Breast epithelium (tissue), 3 donors: ENCODE data around the gene ANXA5.

Experiments used
- POLR2A ChIP-seq: fragments of 450-650 bp; IDR thresholded peaks from one replicate; pipeline ENCODE4 v1.6.1; 2016; ENCODE audit warnings: antibody characterized with exemption, mild to moderate bottlenecking, moderate library complexity
- POLR2AphosphoS5 ChIP-seq, 3 donors: sonication (generic); formaldehyde crosslinking; IDR thresholded peaks; one replicate each; pipeline ENCODE4 v1.6.1; 2017; ENCODE audit warnings: antibody characterized with exemption in 3 of 3
- TF ChIP-seq, protein P1 (sequence below), 3 donors: fragments of 450-650 bp; IDR thresholded peaks; one replicate each; pipeline ENCODE4 v1.5.1; 2016 to 2017; ENCODE audit warnings: antibody characterized with exemption in 3 of 3, mild to moderate bottlenecking in 3 of 3, moderate library complexity in 3 of 3

DNA sequence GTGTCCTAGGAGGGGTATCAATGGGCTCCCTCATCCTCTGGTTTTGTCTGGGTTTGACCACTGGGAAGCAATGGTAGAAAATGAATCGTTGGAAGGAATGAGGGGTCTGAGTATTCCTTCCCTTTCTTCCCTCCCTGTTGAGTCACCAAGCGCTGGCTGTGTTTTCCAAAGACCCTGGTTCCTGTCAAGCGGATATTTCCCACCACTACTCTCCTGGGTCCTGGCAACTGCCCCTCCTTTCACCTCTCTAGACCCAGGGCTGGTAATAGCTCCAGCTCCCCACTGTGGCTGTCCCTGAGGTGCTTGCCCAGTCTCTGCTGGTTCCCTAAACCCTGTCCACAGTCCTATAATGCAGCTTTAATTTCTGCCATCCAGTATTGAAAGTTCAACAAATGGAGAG, 46.0 kb upstream of the ANXA5 start:
- TF ChIP-seq POLR2AphosphoS5 (IDR thresholded peaks at IDR 0.05): no peak
- TF ChIP-seq, protein P1, sequence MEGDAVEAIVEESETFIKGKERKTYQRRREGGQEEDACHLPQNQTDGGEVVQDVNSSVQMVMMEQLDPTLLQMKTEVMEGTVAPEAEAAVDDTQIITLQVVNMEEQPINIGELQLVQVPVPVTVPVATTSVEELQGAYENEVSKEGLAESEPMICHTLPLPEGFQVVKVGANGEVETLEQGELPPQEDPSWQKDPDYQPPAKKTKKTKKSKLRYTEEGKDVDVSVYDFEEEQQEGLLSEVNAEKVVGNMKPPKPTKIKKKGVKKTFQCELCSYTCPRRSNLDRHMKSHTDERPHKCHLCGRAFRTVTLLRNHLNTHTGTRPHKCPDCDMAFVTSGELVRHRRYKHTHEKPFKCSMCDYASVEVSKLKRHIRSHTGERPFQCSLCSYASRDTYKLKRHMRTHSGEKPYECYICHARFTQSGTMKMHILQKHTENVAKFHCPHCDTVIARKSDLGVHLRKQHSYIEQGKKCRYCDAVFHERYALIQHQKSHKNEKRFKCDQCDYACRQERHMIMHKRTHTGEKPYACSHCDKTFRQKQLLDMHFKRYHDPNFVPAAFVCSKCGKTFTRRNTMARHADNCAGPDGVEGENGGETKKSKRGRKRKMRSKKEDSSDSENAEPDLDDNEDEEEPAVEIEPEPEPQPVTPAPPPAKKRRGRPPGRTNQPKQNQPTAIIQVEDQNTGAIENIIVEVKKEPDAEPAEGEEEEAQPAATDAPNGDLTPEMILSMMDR (IDR thresholded peaks at IDR 0.05): no peak
- no peak for TF ChIP-seq POLR2A
